ENCODE results near the gene ADAM19.

ADAM19 gene

GRCh38 chr5:157542282-157543000 is 33.1 kb downstream of the ADAM19 start:
- no peak for DNase-seq (ENCODE audit: low spot score)

- peak; percentile 54 for DNase-seq (ENCODE audit: low spot score)
These were observed 34.0 kb downstream of the ADAM19 start for GRCh38 chr5:157541447-157542118.

GRCh38 chr5:157540707-157541446 is 34.7 kb downstream of the ADAM19 start:
- DNase-seq (ENCODE audit: low spot score), result peak; percentile 48

GRCh38 chr5:157540124-157540523 is 35.5 kb downstream of the ADAM19 start:
- DNase-seq (ENCODE audit: low spot score), result no peak

GRCh38 chr5:157539503-157540022 is 36.0 kb downstream of the ADAM19 start:
- no peak for DNase-seq (ENCODE audit: low spot score)

GRCh38 chr5:157538311-157538710 is 37.3 kb downstream of the ADAM19 start:
- no peak for DNase-seq (ENCODE audit: low spot score)

GRCh38 chr5:157535042-157535865 is 40.3 kb downstream of the ADAM19 start:
- DNase-seq (ENCODE audit: low spot score), result no peak

- DNase-seq (ENCODE audit: low spot score), result no peak
These were observed 42.5 kb downstream of the ADAM19 start for GRCh38 chr5:157533011-157533481.

GRCh38 chr5:157532022-157532421 is 43.6 kb downstream of the ADAM19 start:
- DNase-seq (ENCODE audit: low spot score), result no peak

- DNase-seq (ENCODE audit: low spot score), result no peak
These were observed 45.2 kb downstream of the ADAM19 start for GRCh38 chr5:157530226-157530972.

- DNase-seq (ENCODE audit: low spot score), result no peak
These were observed 46.6 kb downstream of the ADAM19 start for GRCh38 chr5:157529002-157529401.

GRCh38 chr5:157528036-157528632 is 47.4 kb downstream of the ADAM19 start:
- DNase-seq (ENCODE audit: low spot score), result no peak

GRCh38 chr5:157524887-157525286 is 50.7 kb downstream of the ADAM19 start:
- DNase-seq (ENCODE audit: low spot score), result no peak

- no peak for DNase-seq (ENCODE audit: low spot score)
These were observed 51.6 kb downstream of the ADAM19 start for GRCh38 chr5:157523976-157524375.

GRCh38 chr5:157521704-157522029 is 53.9 kb downstream of the ADAM19 start:
- no peak for DNase-seq (ENCODE audit: low spot score)

- no peak for DNase-seq (ENCODE audit: low spot score)
These were observed 54.5 kb downstream of the ADAM19 start for GRCh38 chr5:157520911-157521703.

- DNase-seq (ENCODE audit: low spot score), result no peak
These were observed 55.9 kb downstream of the ADAM19 start for GRCh38 chr5:157519579-157520253.

- no peak for DNase-seq (ENCODE audit: low spot score)
These were observed 56.6 kb downstream of the ADAM19 start for GRCh38 chr5:157518963-157519362.

GRCh38 chr5:157516626-157517325 is 58.8 kb downstream of the ADAM19 start:
- DNase-seq (ENCODE audit: low spot score), result no peak

All from CD4-positive, alpha-beta T cell treated with Interleukin-6 at 100 ng/mL for 8 hours (primary cell).